HepG2 (cell line): Measurements from ENCODE around the gene TRAP1. TPM values are rescaled to one million over a fixed set of nuclear protein-coding genes. Genes with fewer than 3 reads are reported as not detected.

ENCODE experiments used
- BRD4 ChIP-seq: sonication (generic); formaldehyde crosslinking; IDR thresholded peaks from 2 replicates; pipeline ENCODE4 v1.4.0; 2020; ENCODE audit warnings: missing genetic modification reagents
- CBFB ChIP-seq: sonication (generic); formaldehyde crosslinking; IDR thresholded peaks from 2 replicates; pipeline ENCODE4 v1.4.0; 2020; ENCODE audit warnings: missing genetic modification reagents
- MBD4 ChIP-seq: IDR thresholded peaks from 2 replicates; pipeline ENCODE4 v1.6.1; 2012; ENCODE audit warnings: low read length, inconsistent platforms, borderline replicate concordance
- SATB2 ChIP-seq: sonication (generic); formaldehyde crosslinking; IDR thresholded peaks from 2 replicates; pipeline ENCODE4 v1.5.0; 2020; ENCODE audit warnings: missing genetic modification reagents
- YEATS4 ChIP-seq: sonication (generic); formaldehyde crosslinking; IDR thresholded peaks from 2 replicates; pipeline ENCODE4 v1.4.0; 2020; ENCODE audit warnings: missing genetic modification reagents, borderline replicate concordance
- ZBTB3 ChIP-seq: sonication (generic); formaldehyde crosslinking; IDR thresholded peaks from 2 replicates; pipeline ENCODE4 v1.4.0; 2020; ENCODE audit warnings: low read depth, mild to moderate bottlenecking, moderate library complexity, missing genetic modification reagents, borderline replicate concordance
- ZFP36L1 ChIP-seq: sonication (generic); formaldehyde crosslinking; IDR thresholded peaks from 2 replicates; pipeline ENCODE4 v1.8.0; 2022; ENCODE audit warnings: mild to moderate bottlenecking, missing genetic modification reagents, moderate library complexity
- ZNF672 ChIP-seq: sonication (generic); formaldehyde crosslinking; IDR thresholded peaks from 2 replicates; pipeline ENCODE4 v1.8.1; 2022; ENCODE audit warnings: missing genetic modification reagents
- ZNF7 ChIP-seq: IDR thresholded peaks from 2 replicates; pipeline ENCODE4 v1.6.1; 2016; ENCODE audit warnings: missing biosample characterization, missing genetic modification reagents
- ZNF816 ChIP-seq: sonication (generic); formaldehyde crosslinking; IDR thresholded peaks from 2 replicates; pipeline ENCODE4 v1.8.0; 2022; ENCODE audit warnings: missing genetic modification reagents, mild to moderate bottlenecking, borderline replicate concordance
- polyA plus RNA-seq, 8 experiments: library from polyadenylated mRNA; depleted of rRNA in 3 of 8; stranded (reverse) in 7 of 8; unstranded in 1 of 8; fragments of >200 nt; fragmentation: Illumina TruSeq in 4 of 8; extraction: Trizol in 4 of 8; gene quantifications; 2 replicates each; pipeline versions ENCODE4 v1.2.1 to v1.2.3, GENCODE V29; 2011 to 2016; ENCODE audit warnings: low read depth in 4 of 8, missing spikeins in 1 of 8, mixed read lengths in 1 of 8; ENCODE audit not compliant: insufficient read depth in 1 of 8
- total RNA-seq, 5 experiments: library from RNA; depleted of rRNA; stranded (reverse); fragments of >200 nt; fragmentation: Illumina TruSeq; extraction: Trizol; gene quantifications; 2 replicates each; pipeline ENCODE4 v1.2.3, GENCODE V29; 2016; ENCODE audit warnings: low read depth in 1 of 5
- TF ChIP-seq, protein P1 (sequence below), 2 experiments: sonication (generic) in 1 of 2; formaldehyde crosslinking in 1 of 2; IDR thresholded peaks; 2 replicates each; pipeline versions ENCODE4 v1.5.1 to v1.6.1; 2011 to 2020; ENCODE audit warnings: borderline replicate concordance in 1 of 2, low read depth in 1 of 2, low read length in 1 of 2, mild to moderate bottlenecking in 1 of 2, missing genetic modification reagents in 1 of 2, moderate library complexity in 1 of 2
- TF ChIP-seq, protein P2 (sequence below): IDR thresholded peaks from 2 replicates; pipeline ENCODE4 v1.6.1; 2016; ENCODE audit warnings: missing biosample characterization, missing genetic modification reagents, low read depth
- TF ChIP-seq, protein P3 (sequence below): sonication (generic); formaldehyde crosslinking; IDR thresholded peaks from 2 replicates; pipeline ENCODE4 v1.4.0; 2020; ENCODE audit warnings: missing genetic modification reagents
- TF ChIP-seq, protein P4 (sequence below): sonication (generic); formaldehyde crosslinking; IDR thresholded peaks from 2 replicates; pipeline ENCODE4 v1.9.0; 2021; ENCODE audit warnings: missing genetic modification reagents, borderline replicate concordance
- TF ChIP-seq, protein P5 (sequence below): sonication (generic); formaldehyde crosslinking; IDR thresholded peaks from 2 replicates; pipeline ENCODE4 v1.5.1; 2020; ENCODE audit warnings: mild to moderate bottlenecking, missing genetic modification reagents, borderline replicate concordance

TRAP1 gene
- total and polyA plus RNA-seq, 2 of the 13 experiments (the other 11 are each of a cell fraction or from before 2014, with no cell fraction given) = 127 to 240 TPM

DNA sequence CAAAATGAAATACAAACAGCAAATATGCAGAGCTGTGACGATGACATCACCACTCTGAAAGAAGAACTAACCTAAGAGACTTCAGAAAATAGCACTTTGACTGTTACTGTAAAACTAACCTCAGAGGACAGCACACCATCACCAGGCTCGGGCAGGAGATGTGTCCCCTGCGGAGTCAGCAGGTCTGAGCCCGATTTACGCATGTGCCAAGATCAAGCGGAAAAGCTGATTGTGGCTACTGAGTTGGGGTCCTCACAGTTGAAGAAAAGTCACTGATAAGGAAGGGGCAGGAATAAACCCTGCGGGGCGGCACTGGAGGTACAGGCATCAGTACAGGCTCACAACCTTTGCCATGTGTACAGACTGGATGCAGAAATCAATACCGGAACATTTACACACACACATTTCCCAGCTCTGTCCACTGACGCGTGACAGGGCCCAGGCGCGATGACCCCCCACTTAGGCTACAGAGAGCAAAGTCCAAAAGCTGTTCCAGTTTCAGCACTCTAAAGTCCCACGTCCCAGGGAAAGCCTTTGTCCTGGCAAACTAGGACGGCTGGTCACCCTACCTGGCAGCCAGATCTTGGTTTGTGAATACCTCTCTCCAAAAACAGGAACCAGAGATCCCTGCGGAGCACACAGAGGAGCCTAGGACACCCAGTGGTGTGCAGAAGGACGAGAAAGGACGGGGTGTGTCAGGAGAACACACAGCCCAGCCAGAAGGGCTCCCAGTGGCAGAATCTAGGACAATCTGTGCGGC, 21.5 kb downstream of the TRAP1 start (continued):
- TF ChIP-seq ZNF672 = no peak
- TF ChIP-seq ZNF7 (CRISPR knock-in tag) = 0 out of 2 replicates have a peak, but pooled peaks have one; percentile 34
- TF ChIP-seq MBD4 = no peak
- TF ChIP-seq SATB2 = no peak
- TF ChIP-seq, protein P1, sequence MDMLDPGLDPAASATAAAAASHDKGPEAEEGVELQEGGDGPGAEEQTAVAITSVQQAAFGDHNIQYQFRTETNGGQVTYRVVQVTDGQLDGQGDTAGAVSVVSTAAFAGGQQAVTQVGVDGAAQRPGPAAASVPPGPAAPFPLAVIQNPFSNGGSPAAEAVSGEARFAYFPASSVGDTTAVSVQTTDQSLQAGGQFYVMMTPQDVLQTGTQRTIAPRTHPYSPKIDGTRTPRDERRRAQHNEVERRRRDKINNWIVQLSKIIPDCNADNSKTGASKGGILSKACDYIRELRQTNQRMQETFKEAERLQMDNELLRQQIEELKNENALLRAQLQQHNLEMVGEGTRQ (IDR thresholded peaks at IDR 0.05; ENCODE audit: low read depth, low read length) = no peak
- TF ChIP-seq, protein P1 (CRISPR knock-in tag; IDR thresholded peaks at IDR 0.05; ENCODE audit: borderline replicate concordance) = no peak
- TF ChIP-seq, protein P2, sequence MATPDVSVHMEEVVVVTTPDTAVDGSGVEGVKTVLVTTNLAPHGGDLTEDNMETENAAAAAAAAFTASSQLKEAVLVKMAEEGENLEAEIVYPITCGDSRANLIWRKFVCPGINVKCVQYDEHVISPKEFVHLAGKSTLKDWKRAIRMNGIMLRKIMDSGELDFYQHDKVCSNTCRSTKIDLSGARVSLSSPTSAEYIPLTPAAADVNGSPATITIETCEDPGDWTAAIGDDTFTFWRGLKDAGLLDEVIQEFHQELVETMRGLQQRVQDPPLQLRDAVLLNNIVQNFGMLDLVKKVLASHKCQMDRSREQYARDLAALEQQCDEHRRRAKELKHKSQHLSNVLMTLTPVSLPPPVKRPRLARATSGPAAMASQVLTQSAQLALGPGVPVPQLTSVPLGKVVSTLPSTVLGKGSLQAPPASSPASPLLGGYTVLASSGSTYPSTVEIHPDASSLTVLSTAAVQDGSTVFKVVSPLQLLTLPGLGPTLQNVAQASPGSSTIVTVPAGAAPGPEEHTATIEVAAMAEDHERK = no peak
- TF ChIP-seq, protein P3, sequence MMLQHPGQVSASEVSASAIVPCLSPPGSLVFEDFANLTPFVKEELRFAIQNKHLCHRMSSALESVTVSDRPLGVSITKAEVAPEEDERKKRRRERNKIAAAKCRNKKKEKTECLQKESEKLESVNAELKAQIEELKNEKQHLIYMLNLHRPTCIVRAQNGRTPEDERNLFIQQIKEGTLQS (CRISPR knock-in tag) = peak; percentile 59; the same call in 1 of the 2 replicates
- no peak; the same call in 1 of the 2 replicates for TF ChIP-seq BRD4 (CRISPR knock-in tag)
- TF ChIP-seq ZFP36L1 (CRISPR knock-in tag) = 0 out of 2 replicates have a peak, but pooled peaks have one; percentile 42
- peak; percentile 95 for TF ChIP-seq ZNF816 (CRISPR knock-in tag)
- 0 out of 2 replicates have a peak, but pooled peaks have one; percentile 34 for TF ChIP-seq CBFB
- TF ChIP-seq YEATS4 (CRISPR knock-in tag) = peak; percentile 97
- TF ChIP-seq, protein P4, sequence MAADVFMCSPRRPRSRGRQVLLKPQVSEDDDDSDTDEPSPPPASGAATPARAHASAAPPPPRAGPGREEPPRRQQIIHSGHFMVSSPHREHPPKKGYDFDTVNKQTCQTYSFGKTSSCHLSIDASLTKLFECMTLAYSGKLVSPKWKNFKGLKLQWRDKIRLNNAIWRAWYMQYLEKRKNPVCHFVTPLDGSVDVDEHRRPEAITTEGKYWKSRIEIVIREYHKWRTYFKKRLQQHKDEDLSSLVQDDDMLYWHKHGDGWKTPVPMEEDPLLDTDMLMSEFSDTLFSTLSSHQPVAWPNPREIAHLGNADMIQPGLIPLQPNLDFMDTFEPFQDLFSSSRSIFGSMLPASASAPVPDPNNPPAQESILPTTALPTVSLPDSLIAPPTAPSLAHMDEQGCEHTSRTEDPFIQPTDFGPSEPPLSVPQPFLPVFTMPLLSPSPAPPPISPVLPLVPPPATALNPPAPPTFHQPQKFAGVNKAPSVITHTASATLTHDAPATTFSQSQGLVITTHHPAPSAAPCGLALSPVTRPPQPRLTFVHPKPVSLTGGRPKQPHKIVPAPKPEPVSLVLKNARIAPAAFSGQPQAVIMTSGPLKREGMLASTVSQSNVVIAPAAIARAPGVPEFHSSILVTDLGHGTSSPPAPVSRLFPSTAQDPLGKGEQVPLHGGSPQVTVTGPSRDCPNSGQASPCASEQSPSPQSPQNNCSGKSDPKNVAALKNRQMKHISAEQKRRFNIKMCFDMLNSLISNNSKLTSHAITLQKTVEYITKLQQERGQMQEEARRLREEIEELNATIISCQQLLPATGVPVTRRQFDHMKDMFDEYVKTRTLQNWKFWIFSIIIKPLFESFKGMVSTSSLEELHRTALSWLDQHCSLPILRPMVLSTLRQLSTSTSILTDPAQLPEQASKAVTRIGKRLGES (CRISPR knock-in tag) = no peak
- TF ChIP-seq ZBTB3 = no peak
- TF ChIP-seq, protein P5, sequence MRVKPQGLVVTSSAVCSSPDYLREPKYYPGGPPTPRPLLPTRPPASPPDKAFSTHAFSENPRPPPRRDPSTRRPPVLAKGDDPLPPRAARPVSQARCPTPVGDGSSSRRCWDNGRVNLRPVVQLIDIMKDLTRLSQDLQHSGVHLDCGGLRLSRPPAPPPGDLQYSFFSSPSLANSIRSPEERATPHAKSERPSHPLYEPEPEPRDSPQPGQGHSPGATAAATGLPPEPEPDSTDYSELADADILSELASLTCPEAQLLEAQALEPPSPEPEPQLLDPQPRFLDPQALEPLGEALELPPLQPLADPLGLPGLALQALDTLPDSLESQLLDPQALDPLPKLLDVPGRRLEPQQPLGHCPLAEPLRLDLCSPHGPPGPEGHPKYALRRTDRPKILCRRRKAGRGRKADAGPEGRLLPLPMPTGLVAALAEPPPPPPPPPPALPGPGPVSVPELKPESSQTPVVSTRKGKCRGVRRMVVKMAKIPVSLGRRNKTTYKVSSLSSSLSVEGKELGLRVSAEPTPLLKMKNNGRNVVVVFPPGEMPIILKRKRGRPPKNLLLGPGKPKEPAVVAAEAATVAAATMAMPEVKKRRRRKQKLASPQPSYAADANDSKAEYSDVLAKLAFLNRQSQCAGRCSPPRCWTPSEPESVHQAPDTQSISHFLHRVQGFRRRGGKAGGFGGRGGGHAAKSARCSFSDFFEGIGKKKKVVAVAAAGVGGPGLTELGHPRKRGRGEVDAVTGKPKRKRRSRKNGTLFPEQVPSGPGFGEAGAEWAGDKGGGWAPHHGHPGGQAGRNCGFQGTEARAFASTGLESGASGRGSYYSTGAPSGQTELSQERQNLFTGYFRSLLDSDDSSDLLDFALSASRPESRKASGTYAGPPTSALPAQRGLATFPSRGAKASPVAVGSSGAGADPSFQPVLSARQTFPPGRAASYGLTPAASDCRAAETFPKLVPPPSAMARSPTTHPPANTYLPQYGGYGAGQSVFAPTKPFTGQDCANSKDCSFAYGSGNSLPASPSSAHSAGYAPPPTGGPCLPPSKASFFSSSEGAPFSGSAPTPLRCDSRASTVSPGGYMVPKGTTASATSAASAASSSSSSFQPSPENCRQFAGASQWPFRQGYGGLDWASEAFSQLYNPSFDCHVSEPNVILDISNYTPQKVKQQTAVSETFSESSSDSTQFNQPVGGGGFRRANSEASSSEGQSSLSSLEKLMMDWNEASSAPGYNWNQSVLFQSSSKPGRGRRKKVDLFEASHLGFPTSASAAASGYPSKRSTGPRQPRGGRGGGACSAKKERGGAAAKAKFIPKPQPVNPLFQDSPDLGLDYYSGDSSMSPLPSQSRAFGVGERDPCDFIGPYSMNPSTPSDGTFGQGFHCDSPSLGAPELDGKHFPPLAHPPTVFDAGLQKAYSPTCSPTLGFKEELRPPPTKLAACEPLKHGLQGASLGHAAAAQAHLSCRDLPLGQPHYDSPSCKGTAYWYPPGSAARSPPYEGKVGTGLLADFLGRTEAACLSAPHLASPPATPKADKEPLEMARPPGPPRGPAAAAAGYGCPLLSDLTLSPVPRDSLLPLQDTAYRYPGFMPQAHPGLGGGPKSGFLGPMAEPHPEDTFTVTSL (CRISPR knock-in tag) = peak; percentile 91
